Aorta (tissue), 5 donors: ENCODE results near the gene PEX11G. TPM values are rescaled to one million over a fixed set of nuclear protein-coding genes. Genes with fewer than 3 reads are reported as not detected.

Experiments used
- ATAC-seq: fragments of 200-7000 bp; cut with Tn5 transposase; one replicate; pipeline ENCODE4 v1.9.1; 2022; ENCODE audit warnings: moderate library complexity; ENCODE audit not compliant: low FRiP score
- DNase-seq, 2 donors: peaks; one replicate each; pipeline ENCODE4 v3.0.0-alpha.2; 2020
- H3K27ac ChIP-seq, 2 donors: one replicate each; pipeline ENCODE4 v1.5.1; 2013; ENCODE audit warnings: low read length in 2 of 2, mild to moderate bottlenecking in 2 of 2, moderate library complexity in 2 of 2, control low read depth in 1 of 2, inconsistent platforms in 1 of 2, low read depth in 1 of 2
- H3K27me3 ChIP-seq, 2 donors: one replicate each; pipeline ENCODE4 v1.6.1; 2013; ENCODE audit warnings: control low read depth in 1 of 2, low read length in 1 of 2, mild to moderate bottlenecking in 1 of 2, moderate library complexity in 1 of 2; ENCODE audit not compliant: insufficient read depth in 2 of 2, control insufficient read depth in 1 of 2
- H3K36me3 ChIP-seq, 2 donors: one replicate each; pipeline ENCODE4 v1.6.1; 2013; ENCODE audit warnings: control low read depth in 1 of 2, low read length in 1 of 2, mild to moderate bottlenecking in 1 of 2; ENCODE audit not compliant: insufficient read depth in 2 of 2, control insufficient read depth in 1 of 2
- H3K4me1 ChIP-seq, 2 donors: one replicate each; pipeline ENCODE4 v1.6.1; 2013; ENCODE audit warnings: low read length in 2 of 2, control low read depth in 1 of 2, mild to moderate bottlenecking in 1 of 2, moderate library complexity in 1 of 2; ENCODE audit not compliant: insufficient read depth in 2 of 2, control insufficient read depth in 1 of 2
- H3K4me3 ChIP-seq, 2 donors: one replicate each; pipeline ENCODE4 v1.5.1; 2013; ENCODE audit warnings: low read length in 2 of 2, control low read depth in 1 of 2, mild to moderate bottlenecking in 1 of 2
- H3K9me3 ChIP-seq: one replicate; pipeline ENCODE4 v1.6.1; 2013; ENCODE audit warnings: mild to moderate bottlenecking, low read length; ENCODE audit not compliant: control insufficient read depth
- WGBS, 2 donors: extraction: QIAGEN DNeasy Blood & Tissue Kit; methylation state at CpG; one replicate each; pipeline ENCODE4 v1.1.7; 2013; 5-methylcytosine and 5-hydroxymethylcytosine counted together
- intact Hi-C, 2 donors: fragments of 100-400 bp; cut with DNase I; formaldehyde crosslinking; loops; one replicate each; pipeline versions ENCODE4 v1.14.2 to v1.15.0; 2022
- polyA plus RNA-seq, 2 donors: library from polyadenylated mRNA; stranded (reverse); fragments of 200-250 nt; gene quantifications; one replicate each; pipeline ENCODE4 v1.2.3, GENCODE V29; 2013
- total RNA-seq, 2 donors: library from RNA; stranded (reverse); fragmentation: NEBNext Ultra II Directional; extraction: Animal tissue kit (Norgen Biotek cat#: 25700); gene quantifications; one replicate each; pipeline ENCODE4 v1.2.1, GENCODE V29; 2021
- donor health status: healthy with polysubstance abuse.
- donor health status: Bipolar disorder and iron deficiency.
- donor health status: DM: no; HTN: no; CAD: no.
- donor health status: DM: no; HTN: no; CAD: no.
- donor health status: DM: yes; HTN: yes; CAD: no.

Gene PEX11G
- total and polyA plus RNA-seq, 4 donors, result 1.9 to 5.3 (median 3.0) TPM

- WGBS, 2 donors, result 82 to 83% methylated on average over 32 to 35 of the region's 35 CpGs
- Histone ChIP-seq H3K9me3 (no peaks in the 10 kb centered on the region), H3K4me3 (no peak overlapping the region), H3K27me3 (no peaks in the 10 kb centered on the region), H3K27ac (no peak overlapping the region), H3K4me1 (no peaks in the 10 kb centered on the region), H3K36me3 (no peaks in the 10 kb centered on the region)
- no peak for DNase-seq
- intact Hi-C loops, result no loop called here
- no peak for ATAC-seq
Observed at GRCh38 chr19:7476777-7477494, 11.9 kb downstream of the PEX11G start.

GRCh38 chr19:7476241-7476640, 12.6 kb downstream of the PEX11G start:
- Histone ChIP-seq H3K36me3 (no peaks in the 10 kb centered on the region), H3K27ac (no peak overlapping the region), H3K9me3 (no peaks in the 10 kb centered on the region), H3K4me1 (no peaks in the 10 kb centered on the region), H3K27me3 (no peaks in the 10 kb centered on the region), H3K4me3 (no peak overlapping the region)
- ATAC-seq (no peak), DNase-seq (no peak)
- WGBS, 2 donors, result 75 to 77% methylated on average over 7 of the region's 7 CpGs
- intact Hi-C loops, result no loop called here

GRCh38 chr19:7475665-7476064, 13.2 kb downstream of the PEX11G start:
- Histone ChIP-seq H3K4me3 (no peak overlapping the region), H3K36me3 (no peaks in the 10 kb centered on the region), H3K9me3 (no peaks in the 10 kb centered on the region), H3K27ac (no peak overlapping the region), H3K4me1 (no peaks in the 10 kb centered on the region), H3K27me3 (no peaks in the 10 kb centered on the region)
- 83 to 88% methylated on average over 6 of the region's 6 CpGs for WGBS, 2 donors
- no peak for ATAC-seq
- intact Hi-C loops, result no loop called here
- DNase-seq, result no peak

GRCh38 chr19:7471696-7472615, 16.9 kb downstream of the PEX11G start:
- Histone ChIP-seq H3K4me3 (no peak overlapping the region), H3K27ac (no peak overlapping the region), H3K27me3 (no peaks in the 10 kb centered on the region), H3K9me3 (no peaks in the 10 kb centered on the region), H3K36me3 (peaks cover 0 to 6% of the 10 kb centered on the region in 2 donors), H3K4me1 (no peaks in the 10 kb centered on the region)
- intact Hi-C loops, result no loop called here
- ATAC-seq (no peak), DNase-seq (no peak)
- WGBS, 2 donors, result 89 to 90% methylated on average over 42 of the region's 42 CpGs

- DNase-seq (no peak), ATAC-seq (no peak)
- H3K27ac ChIP-seq, result no peak overlapping the region
- no peak overlapping the region for H3K4me3 ChIP-seq
- no peaks in the 10 kb centered on the region for H3K27me3 ChIP-seq
- no peaks in the 10 kb centered on the region for H3K4me1 ChIP-seq
- no peaks in the 10 kb centered on the region for H3K9me3 ChIP-seq
- 93 to 94% methylated on average over 31 of the region's 31 CpGs for WGBS, 2 donors
- H3K36me3 ChIP-seq, result peaks cover 0 to 6% of the 10 kb centered on the region in 2 donors
- intact Hi-C loops, result no loop called here
Observed at GRCh38 chr19:7470540-7471305, 18.1 kb downstream of the PEX11G start.

- intact Hi-C loops, result no loop called here
- WGBS, 2 donors, result 90 to 92% methylated on average over 31 of the region's 31 CpGs
- no peak for DNase-seq
- H3K9me3 ChIP-seq, result no peaks in the 10 kb centered on the region
- no peak overlapping the region for H3K27ac ChIP-seq
- no peak for ATAC-seq
- peaks cover 0 to 6% of the 10 kb centered on the region in 2 donors for H3K36me3 ChIP-seq
- no peaks in the 10 kb centered on the region for H3K4me1 ChIP-seq
- H3K27me3 ChIP-seq, result no peaks in the 10 kb centered on the region
- H3K4me3 ChIP-seq, result no peak overlapping the region
Observed at GRCh38 chr19:7469669-7470285, 19.1 kb downstream of the PEX11G start.

GRCh38 chr19:7468840-7469239, 20.0 kb downstream of the PEX11G start:
- ATAC-seq (peak; percentile 22), DNase-seq (no peak)
- Histone ChIP-seq H3K36me3 (peaks cover 2 to 6% of the 10 kb centered on the region in 2 donors), H3K4me3 (no peak overlapping the region), H3K9me3 (no peaks in the 10 kb centered on the region), H3K27ac (no peak overlapping the region), H3K27me3 (no peaks in the 10 kb centered on the region), H3K4me1 (no peaks in the 10 kb centered on the region)
- 87 to 90% methylated on average over 24 of the region's 24 CpGs for WGBS, 2 donors
- intact Hi-C loops, result no loop called here
